ENCODE data around the gene CASK. TPM values are rescaled to one million over a fixed set of nuclear protein-coding genes. Genes with fewer than 3 reads are reported as not detected.

CASK gene
- total RNA-seq, 1 experiment from 2014 or later: 163 TPM

DNA sequence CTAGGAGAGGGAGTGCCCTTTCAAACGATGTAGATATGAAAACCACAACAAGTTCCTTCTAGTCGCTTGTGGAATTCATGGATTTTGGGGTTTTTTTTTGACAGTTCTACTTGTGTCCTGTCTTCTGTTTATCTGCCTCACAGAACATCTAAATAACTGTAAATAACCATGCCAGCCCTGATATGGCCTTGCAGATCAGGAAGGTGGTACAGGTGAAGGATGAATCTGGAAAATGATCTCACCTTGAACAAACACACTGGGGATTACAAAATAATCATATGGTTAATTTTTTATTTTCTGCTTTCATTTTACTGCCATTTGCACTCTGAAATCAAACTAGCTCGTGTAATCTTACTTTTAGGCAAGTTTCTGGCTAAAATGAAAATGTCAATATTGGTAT lies 162.2 kb downstream of the CASK start:
- H3K27me3 Mint-ChIP-seq (ENCODE audit: insufficient read depth, unreplicated experiment): no peaks in the 10 kb centered on the region
- peaks cover 23% of the 10 kb centered on the region for H3K36me3 Mint-ChIP-seq (ENCODE audit: insufficient read depth, unreplicated experiment)
- no peaks in the 10 kb centered on the region for H3K36me3 ChIP-seq (ENCODE audit: control insufficient read depth, insufficient read depth, low read length)
- CTCF ChIA-PET: no interaction called here
- peaks cover 5% of the 10 kb centered on the region; the same call in 1 of the 2 replicates for H3K4me1 ChIP-seq
- H3K4me3 ChIP-seq (ENCODE audit: low read depth, low read length): no peak overlapping the region
- no peak overlapping the region for H3K4me3 Mint-ChIP-seq (ENCODE audit: unreplicated experiment)
- POLR2A ChIA-PET: no interaction called here
- TF ChIP-seq, protein P1, sequence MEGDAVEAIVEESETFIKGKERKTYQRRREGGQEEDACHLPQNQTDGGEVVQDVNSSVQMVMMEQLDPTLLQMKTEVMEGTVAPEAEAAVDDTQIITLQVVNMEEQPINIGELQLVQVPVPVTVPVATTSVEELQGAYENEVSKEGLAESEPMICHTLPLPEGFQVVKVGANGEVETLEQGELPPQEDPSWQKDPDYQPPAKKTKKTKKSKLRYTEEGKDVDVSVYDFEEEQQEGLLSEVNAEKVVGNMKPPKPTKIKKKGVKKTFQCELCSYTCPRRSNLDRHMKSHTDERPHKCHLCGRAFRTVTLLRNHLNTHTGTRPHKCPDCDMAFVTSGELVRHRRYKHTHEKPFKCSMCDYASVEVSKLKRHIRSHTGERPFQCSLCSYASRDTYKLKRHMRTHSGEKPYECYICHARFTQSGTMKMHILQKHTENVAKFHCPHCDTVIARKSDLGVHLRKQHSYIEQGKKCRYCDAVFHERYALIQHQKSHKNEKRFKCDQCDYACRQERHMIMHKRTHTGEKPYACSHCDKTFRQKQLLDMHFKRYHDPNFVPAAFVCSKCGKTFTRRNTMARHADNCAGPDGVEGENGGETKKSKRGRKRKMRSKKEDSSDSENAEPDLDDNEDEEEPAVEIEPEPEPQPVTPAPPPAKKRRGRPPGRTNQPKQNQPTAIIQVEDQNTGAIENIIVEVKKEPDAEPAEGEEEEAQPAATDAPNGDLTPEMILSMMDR (IDR thresholded peaks at IDR 0.05; ENCODE audit: insufficient read depth in 1 of 2, low read depth in 1 of 2, low read length in 1 of 2, severe bottlenecking in 1 of 2, unreplicated experiment in 1 of 2): no peak
- no peak overlapping the region for H3K27ac Mint-ChIP-seq (ENCODE audit: unreplicated experiment)
- H3K4me1 Mint-ChIP-seq (ENCODE audit: low read depth, unreplicated experiment): no peaks in the 10 kb centered on the region
- no peak for DNase-seq
- no peaks in the 10 kb centered on the region for H3K27me3 ChIP-seq (replicated peaks; ENCODE audit: control insufficient read depth, insufficient read depth, low read length)
- no peaks in the 10 kb centered on the region for H3K9me3 Mint-ChIP-seq (ENCODE audit: unreplicated experiment)
- BruUV-seq (replicated peaks): no TSS peak
- no peaks in the 10 kb centered on the region for H3K9me3 ChIP-seq
- intact Hi-C loops (cut with micrococcal nuclease; ENCODE audit: unreplicated experiment): no loop called here

DNA sequence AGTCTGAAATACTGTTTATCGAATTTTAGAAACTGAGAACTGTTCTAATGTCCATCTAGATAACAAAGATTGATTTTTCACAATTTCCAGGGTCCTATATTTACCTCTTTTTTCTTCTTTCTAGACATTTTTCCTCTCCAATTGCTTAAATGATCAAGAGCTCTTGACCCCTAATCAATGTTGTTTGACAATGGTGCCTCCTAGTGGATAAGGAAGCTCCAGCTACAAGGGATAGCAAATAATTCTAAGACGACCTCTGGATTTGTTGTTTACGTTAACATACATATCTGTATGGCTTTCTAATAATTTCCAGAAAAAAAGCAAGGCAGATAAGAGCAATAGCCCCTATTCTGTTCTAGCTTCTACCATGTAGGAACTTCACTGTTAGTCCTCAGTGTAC lies 163.5 kb downstream of the CASK start:
- no peaks in the 10 kb centered on the region for H3K4me1 Mint-ChIP-seq (ENCODE audit: low read depth, unreplicated experiment)
- CTCF ChIA-PET: no interaction called here
- H3K4me1 ChIP-seq: peaks cover 5% of the 10 kb centered on the region; the same call in 1 of the 2 replicates
- no peaks in the 10 kb centered on the region for H3K27me3 ChIP-seq (replicated peaks; ENCODE audit: control insufficient read depth, insufficient read depth, low read length)
- POLR2A ChIA-PET: no interaction called here
- no peaks in the 10 kb centered on the region for H3K27me3 Mint-ChIP-seq (ENCODE audit: insufficient read depth, unreplicated experiment)
- no peaks in the 10 kb centered on the region for H3K9me3 ChIP-seq
- TF ChIP-seq, protein P1 (IDR thresholded peaks at IDR 0.05; ENCODE audit: insufficient read depth in 1 of 2, low read depth in 1 of 2, low read length in 1 of 2, severe bottlenecking in 1 of 2, unreplicated experiment in 1 of 2): peak in 1 of 2 experiments; percentile 6
- DNase-seq: peak in 1 of 2 experiments; percentile 5
- H3K9me3 Mint-ChIP-seq (ENCODE audit: unreplicated experiment): no peaks in the 10 kb centered on the region
- intact Hi-C loops (cut with micrococcal nuclease; ENCODE audit: unreplicated experiment): no loop called here
- no peak overlapping the region for H3K27ac Mint-ChIP-seq (ENCODE audit: unreplicated experiment)
- no TSS peak for BruUV-seq (replicated peaks)
- no peak overlapping the region for H3K4me3 Mint-ChIP-seq (ENCODE audit: unreplicated experiment)
- H3K36me3 Mint-ChIP-seq (ENCODE audit: insufficient read depth, unreplicated experiment): peaks cover 23% of the 10 kb centered on the region
- no peak overlapping the region for H3K4me3 ChIP-seq (ENCODE audit: low read depth, low read length)
- H3K36me3 ChIP-seq (ENCODE audit: control insufficient read depth, insufficient read depth, low read length): no peaks in the 10 kb centered on the region

DNA sequence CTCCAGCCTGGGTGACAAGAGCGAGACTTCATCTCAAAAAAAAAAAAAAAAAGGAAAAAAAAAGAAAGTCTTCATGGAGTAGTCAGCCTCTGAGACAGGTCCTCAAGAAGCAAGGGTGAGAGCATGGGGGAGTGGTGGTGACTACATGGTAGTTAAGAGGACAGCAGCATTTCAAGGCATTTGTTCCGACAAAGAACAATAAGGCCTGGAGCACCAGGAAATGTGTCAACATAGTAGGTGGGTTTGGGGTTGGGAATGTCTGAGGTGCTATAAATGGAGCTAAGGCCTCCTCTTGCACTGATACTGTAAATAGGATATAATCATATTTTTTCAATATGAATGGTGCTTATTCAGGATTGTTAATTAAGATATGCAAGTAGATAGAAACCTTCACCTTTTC lies 165.0 kb downstream of the CASK start:
- no peak for DNase-seq
- H3K9me3 ChIP-seq: no peaks in the 10 kb centered on the region
- BruUV-seq (replicated peaks): no TSS peak
- no peaks in the 10 kb centered on the region for H3K27me3 ChIP-seq (replicated peaks; ENCODE audit: control insufficient read depth, insufficient read depth, low read length)
- no peaks in the 10 kb centered on the region for H3K27me3 Mint-ChIP-seq (ENCODE audit: insufficient read depth, unreplicated experiment)
- TF ChIP-seq, protein P1 (IDR thresholded peaks at IDR 0.05; ENCODE audit: insufficient read depth in 1 of 2, low read depth in 1 of 2, low read length in 1 of 2, severe bottlenecking in 1 of 2, unreplicated experiment in 1 of 2): no peak
- CTCF ChIA-PET: no interaction called here
- H3K4me3 ChIP-seq (ENCODE audit: low read depth, low read length): no peak overlapping the region
- H3K27ac Mint-ChIP-seq (ENCODE audit: unreplicated experiment): no peak overlapping the region
- H3K36me3 ChIP-seq (ENCODE audit: control insufficient read depth, insufficient read depth, low read length): no peaks in the 10 kb centered on the region
- no peaks in the 10 kb centered on the region for H3K4me1 Mint-ChIP-seq (ENCODE audit: low read depth, unreplicated experiment)
- H3K4me3 Mint-ChIP-seq (ENCODE audit: unreplicated experiment): no peak overlapping the region
- no peaks in the 10 kb centered on the region for H3K9me3 Mint-ChIP-seq (ENCODE audit: unreplicated experiment)
- intact Hi-C loops (cut with micrococcal nuclease; ENCODE audit: unreplicated experiment): no loop called here
- peaks cover 18% of the 10 kb centered on the region for H3K36me3 Mint-ChIP-seq (ENCODE audit: insufficient read depth, unreplicated experiment)
- POLR2A ChIA-PET: no interaction called here
- H3K4me1 ChIP-seq: peaks cover 5% of the 10 kb centered on the region; the same call in 1 of the 2 replicates
